Left lung (tissue), 10 donors: ENCODE data around the gene ELF5. TPM values are rescaled to one million over a fixed set of nuclear protein-coding genes. Genes with fewer than 3 reads are reported as not detected.

Experiments
- ATAC-seq: fragments of 200-7000 bp; cut with Tn5 transposase; one replicate; pipeline ENCODE4 v1.9.1; 2020; ENCODE audit warnings: moderate library complexity
- DNase-seq, 4 donors: peaks; one replicate each; pipeline ENCODE4 v3.0.0-alpha.2; 2013 to 2020
- H3K27ac ChIP-seq, 2 donors: fragments of 200-600 bp; sonication (generic) in 1 of 2; one replicate each; pipeline versions ENCODE4 v1.5.0 to v1.8.0; 2020 to 2021
- H3K27me3 ChIP-seq, 2 donors: fragments of 200-600 bp; sonication (generic) in 1 of 2; one replicate each; pipeline versions ENCODE4 v1.5.0 to v1.8.0; 2020 to 2021
- H3K36me3 ChIP-seq, 2 donors: fragments of 200-600 bp; sonication (generic) in 1 of 2; one replicate each; pipeline versions ENCODE4 v1.5.0 to v1.8.0; 2020 to 2021
- H3K4me1 ChIP-seq, 2 donors: fragments of 200-600 bp; one replicate each; pipeline ENCODE4 v1.8.0; 2021
- H3K4me3 ChIP-seq, 2 donors: fragments of 200-600 bp; sonication (generic) in 1 of 2; one replicate each; pipeline versions ENCODE4 v1.5.0 to v1.8.0; 2020 to 2021; ENCODE audit warnings: mild to moderate bottlenecking in 1 of 2
- H3K9me3 ChIP-seq, 2 donors: fragments of 200-600 bp; sonication (generic) in 1 of 2; one replicate each; pipeline versions ENCODE4 v1.5.0 to v1.8.0; 2020 to 2021
- CTCF ChIP-seq, 2 donors: fragments of 200-600 bp; sonication (generic) in 1 of 2; IDR thresholded peaks; one replicate each; pipeline versions ENCODE4 v1.5.0 to v1.8.0; 2021; ENCODE audit warnings: antibody characterized with exemption in 2 of 2
- intact Hi-C, 2 donors: fragments of 100-400 bp; cut with DNase I; formaldehyde crosslinking; loops; one replicate each; pipeline versions ENCODE4 v1.11.2 to v1.14.2; 2022
- polyA plus RNA-seq, 6 donors: library from polyadenylated mRNA; unstranded; fragments of 120-200 nt; gene quantifications; one replicate each; pipeline ENCODE4 v1.2.1, GENCODE V29; 2013; ENCODE audit not compliant: insufficient read length in 6 of 6
- total RNA-seq, 2 donors: library from RNA; stranded (reverse); fragmentation: NEBNext Ultra II Directional; extraction: Animal tissue kit (Norgen Biotek cat#: 25700); gene quantifications; one replicate each; pipeline ENCODE4 v1.2.1, GENCODE V29; 2021
- donor health status: DM: no; HTN: yes; CAD: no.
- donor health status: DM: no; HTN: no; CAD: no.

The ELF5 gene
- total and polyA plus RNA-seq, 8 donors: 5.1 to 41.7 (median 28.4) TPM

- peaks cover 0 to 9% of the 10 kb centered on the region in 2 donors for H3K9me3 ChIP-seq
- H3K4me3 ChIP-seq: no peak overlapping the region
- ATAC-seq: no peak
- H3K36me3 ChIP-seq: no peaks in the 10 kb centered on the region
- no peaks in the 10 kb centered on the region for H3K4me1 ChIP-seq
- H3K27me3 ChIP-seq: peaks cover 0 to 4% of the 10 kb centered on the region in 2 donors
- H3K27ac ChIP-seq: no peak overlapping the region
- intact Hi-C loops: no loop called here
- DNase-seq: no peak
- no peak for TF ChIP-seq CTCF (IDR thresholded peaks at IDR 0.05)
Observed at GRCh38 chr11:34531663-34532062, 18.1 kb upstream of the ELF5 start.

- Histone ChIP-seq H3K4me1 (no peaks in the 10 kb centered on the region), H3K27ac (no peak overlapping the region), H3K36me3 (no peaks in the 10 kb centered on the region), H3K9me3 (peaks cover 0 to 9% of the 10 kb centered on the region in 2 donors), H3K27me3 (no peaks in the 10 kb centered on the region), H3K4me3 (no peak overlapping the region)
- no peak for ATAC-seq
- TF ChIP-seq CTCF (IDR thresholded peaks at IDR 0.05): no peak
- intact Hi-C loops: no loop called here
- DNase-seq: no peak
Observed at GRCh38 chr11:34530545-34531234, 17.1 kb upstream of the ELF5 start.

- H3K9me3 ChIP-seq: peaks cover 0 to 2% of the 10 kb centered on the region in 2 donors
- ATAC-seq (peak; percentile 31), DNase-seq (no peak)
- no peaks in the 10 kb centered on the region for H3K4me1 ChIP-seq
- no peaks in the 10 kb centered on the region for H3K36me3 ChIP-seq
- TF ChIP-seq CTCF (IDR thresholded peaks at IDR 0.05): no peak
- H3K27me3 ChIP-seq: no peaks in the 10 kb centered on the region
- no peak overlapping the region for H3K27ac ChIP-seq
- H3K4me3 ChIP-seq: no peak overlapping the region
- intact Hi-C loops: no loop called here
Observed at GRCh38 chr11:34529643-34530042, 16.0 kb upstream of the ELF5 start.

GRCh38 chr11:34528072-34528471 is 14.5 kb upstream of the ELF5 start:
- ATAC-seq (no peak), DNase-seq (no peak)
- no peak for TF ChIP-seq CTCF (IDR thresholded peaks at IDR 0.05)
- H3K4me1 ChIP-seq: no peaks in the 10 kb centered on the region
- H3K9me3 ChIP-seq: no peaks in the 10 kb centered on the region
- no peaks in the 10 kb centered on the region for H3K27me3 ChIP-seq
- no peak overlapping the region for H3K27ac ChIP-seq
- intact Hi-C loops: no loop called here
- no peaks in the 10 kb centered on the region for H3K36me3 ChIP-seq
- no peak overlapping the region for H3K4me3 ChIP-seq

GRCh38 chr11:34525888-34526657 is 12.5 kb upstream of the ELF5 start:
- no peaks in the 10 kb centered on the region for H3K36me3 ChIP-seq
- TF ChIP-seq CTCF (IDR thresholded peaks at IDR 0.05): no peak
- ATAC-seq: no peak
- H3K27me3 ChIP-seq: no peaks in the 10 kb centered on the region
- H3K27ac ChIP-seq: no peak overlapping the region
- no peaks in the 10 kb centered on the region for H3K4me1 ChIP-seq
- intact Hi-C loops: no loop called here
- DNase-seq: no peak
- no peak overlapping the region for H3K4me3 ChIP-seq
- H3K9me3 ChIP-seq: no peaks in the 10 kb centered on the region
